ENCODE measurements around the gene INPP5E. TPM values are rescaled to one million over a fixed set of nuclear protein-coding genes. Genes with fewer than 3 reads are reported as not detected.

The INPP5E gene
- total and polyA plus RNA-seq, 10 of the 15 experiments (the other 5 are each of a cell fraction or from before 2014, with no cell fraction given): 0.24 to 16.0 (median 5.3) TPM

GRCh38 chr9:136444102-136444501 lies 4.5 kb upstream of the INPP5E start:
- in situ Hi-C loops (cut with MboI): no loop called here
- ATAC-seq: no peak

GRCh38 chr9:136443687-136444086 lies 4.0 kb upstream of the INPP5E start:
- ChIA-PET RAD21 (ENCODE audit: unreplicated experiment) (no interaction called here), SMC1A (ENCODE audit: uncharacterized antibody, unreplicated experiment) (no interaction called here), CTCF (interaction anchor here (1.2 kb wide), 1 partner anchor 80 kb away, joined by 3 read pairs; the partner anchor contains the start of gene DNLZ), POLR2A (no interaction called here)
- FAIRE-seq (no peak), ATAC-seq (no peak), DNase-seq (ENCODE audit: low read depth, low spot score) (no peak)
- Histone ChIP-seq H2AFZ (ENCODE audit: control insufficient read depth, low read depth, low read length) (no peak overlapping the region), H4K20me1 (ENCODE audit: control insufficient read depth, insufficient read depth) (no peaks in the 10 kb centered on the region; the same call in 1 of the 2 replicates), H3K36me3 (ENCODE audit: control insufficient read depth in 2 of 2, insufficient read depth in 2 of 2, low read length in 1 of 2) (peaks cover 23 to 25% of the 10 kb centered on the region in 2 experiments), H3K4me2 (ENCODE audit: control insufficient read depth, insufficient read depth) (no peak overlapping the region), H3K4me1 (ENCODE audit: control insufficient read depth, insufficient read depth, low read length) (no peaks in the 10 kb centered on the region), H3K9ac (ENCODE audit: control insufficient read depth, insufficient read depth, low read length) (no peak overlapping the region), H3K79me2 (ENCODE audit: control insufficient read depth, insufficient read depth, low read length) (peaks cover 9% of the 10 kb centered on the region), H3K9me3 (replicated peaks; ENCODE audit: control insufficient read depth, insufficient read depth, low read length) (no peaks in the 10 kb centered on the region), H3K27ac (ENCODE audit: control insufficient read depth, insufficient read depth) (no peak overlapping the region), H3K4me3 (no peak overlapping the region), H3K27me3 (replicated peaks in 1 of 2; ENCODE audit: control insufficient read depth in 2 of 2, insufficient read depth in 2 of 2, low read length in 1 of 2) (no peaks in the 10 kb centered on the region)
- in situ Hi-C loops (cut with MboI): no loop called here
- no peak for TF ChIP-seq ZBTB33 (IDR thresholded peaks at IDR 0.05)
- TF ChIP-seq ESRRA (IDR thresholded peaks at IDR 0.05; ENCODE audit: low read length): no peak
- no peak for TF ChIP-seq BHLHE40 (IDR thresholded peaks at IDR 0.05; ENCODE audit: borderline replicate concordance in 1 of 2, low read depth in 2 of 2, low read length in 1 of 2)
- no peak for TF ChIP-seq RB1 (IDR thresholded peaks at IDR 0.05; ENCODE audit: borderline replicate concordance)
- TF ChIP-seq TAF1 (IDR thresholded peaks at IDR 0.05; ENCODE audit: borderline replicate concordance, low read depth, low read length): no peak
- no peak for TF ChIP-seq USF1 (IDR thresholded peaks at IDR 0.05; ENCODE audit: borderline replicate concordance, extremely low read length, insufficient read depth, low read depth, low read length)
- intact Hi-C loops (cut with micrococcal nuclease; ENCODE audit: unreplicated experiment): no loop called here
- 83% methylated on average over 7 of the region's 7 CpGs for WGBS (ENCODE audit: insufficient coverage, insufficient replicate concordance, low lambda C conversion rate, missing lambda C conversion rate)
- BruUV-seq (replicated peaks): no TSS peak

More at GRCh38 chr9:136444102-136444501, 4.5 kb upstream of the INPP5E start:
- H3K9me3 ChIP-seq (replicated peaks; ENCODE audit: control insufficient read depth, insufficient read depth, low read length): no peaks in the 10 kb centered on the region
- H3K36me3 ChIP-seq (ENCODE audit: control insufficient read depth in 2 of 2, insufficient read depth in 2 of 2, low read length in 1 of 2): peaks cover 23 to 25% of the 10 kb centered on the region in 2 experiments
- no peak overlapping the region for H2AFZ ChIP-seq (ENCODE audit: control insufficient read depth, low read depth, low read length)
- WGBS (ENCODE audit: insufficient coverage, insufficient replicate concordance, low lambda C conversion rate, missing lambda C conversion rate): 92% methylated on average over 20 of the region's 20 CpGs
- H3K4me3 ChIP-seq: no peak overlapping the region
- no peaks in the 10 kb centered on the region for H3K27me3 ChIP-seq (replicated peaks in 1 of 2; ENCODE audit: control insufficient read depth in 2 of 2, insufficient read depth in 2 of 2, low read length in 1 of 2)
- no peak overlapping the region for H3K27ac ChIP-seq (ENCODE audit: control insufficient read depth, insufficient read depth)
- POLR2A ChIA-PET: interaction anchor here (0.6 kb wide), 1 partner anchor 201 kb away, joined by 4 read pairs; no protein-coding TSS in a partner anchor
- SMC1A ChIA-PET (ENCODE audit: uncharacterized antibody, unreplicated experiment): no interaction called here
- no peak for TF ChIP-seq ZZZ3 (IDR thresholded peaks at IDR 0.05; ENCODE audit: control insufficient read depth, insufficient read length, low read depth)
- TF ChIP-seq NBN (IDR thresholded peaks at IDR 0.05): no peak
- TF ChIP-seq ASH2L (IDR thresholded peaks at IDR 0.05; ENCODE audit: borderline replicate concordance, low read depth): no peak
- TF ChIP-seq GABPA (IDR thresholded peaks at IDR 0.05; ENCODE audit: low read depth): no peak
- no peak for TF ChIP-seq PML (IDR thresholded peaks at IDR 0.05; ENCODE audit: low read length)
- no peak for TF ChIP-seq IRF3 (IDR thresholded peaks at IDR 0.05)
- no peak overlapping the region for H3K4me2 ChIP-seq (ENCODE audit: control insufficient read depth, insufficient read depth)
- no peak overlapping the region for H3K9ac ChIP-seq (ENCODE audit: control insufficient read depth, insufficient read depth, low read length)
- peaks cover 5% of the 10 kb centered on the region for H3K79me2 ChIP-seq (ENCODE audit: control insufficient read depth, insufficient read depth, low read length)
- intact Hi-C loops (cut with micrococcal nuclease; ENCODE audit: unreplicated experiment): no loop called here
- DNase-seq (ENCODE audit: low read depth, low spot score) (no peak), FAIRE-seq (no peak)
- H4K20me1 ChIP-seq (ENCODE audit: control insufficient read depth, insufficient read depth): no peaks in the 10 kb centered on the region; the same call in 1 of the 2 replicates
- RAD21 ChIA-PET (ENCODE audit: unreplicated experiment): no interaction called here
- CTCF ChIA-PET: no interaction called here
- no peaks in the 10 kb centered on the region for H3K4me1 ChIP-seq (ENCODE audit: control insufficient read depth, insufficient read depth, low read length)
- no TSS peak for BruUV-seq (replicated peaks)

All from GM12878 (cell line).